ENCODE results near the gene KRTAP16-1.
"Not testable (repeated sequence)": the region's sequence is repeated elsewhere in the genome, so short reads cannot be mapped to it uniquely, and the experiment has no call there.

KRTAP16-1 gene

GRCh38 chr17:41301916-41302901 lies 6.9 kb downstream of the KRTAP16-1 start, which contains the start of gene KRTAP29-1:
Gene KRTAP29-1, minus strand, starts transcription at chr17:41302851. Its CDS starts 0 bp downstream, at chr17:41302851.
- DNase-seq (ENCODE audit: low read depth), result no peak

DNA sequence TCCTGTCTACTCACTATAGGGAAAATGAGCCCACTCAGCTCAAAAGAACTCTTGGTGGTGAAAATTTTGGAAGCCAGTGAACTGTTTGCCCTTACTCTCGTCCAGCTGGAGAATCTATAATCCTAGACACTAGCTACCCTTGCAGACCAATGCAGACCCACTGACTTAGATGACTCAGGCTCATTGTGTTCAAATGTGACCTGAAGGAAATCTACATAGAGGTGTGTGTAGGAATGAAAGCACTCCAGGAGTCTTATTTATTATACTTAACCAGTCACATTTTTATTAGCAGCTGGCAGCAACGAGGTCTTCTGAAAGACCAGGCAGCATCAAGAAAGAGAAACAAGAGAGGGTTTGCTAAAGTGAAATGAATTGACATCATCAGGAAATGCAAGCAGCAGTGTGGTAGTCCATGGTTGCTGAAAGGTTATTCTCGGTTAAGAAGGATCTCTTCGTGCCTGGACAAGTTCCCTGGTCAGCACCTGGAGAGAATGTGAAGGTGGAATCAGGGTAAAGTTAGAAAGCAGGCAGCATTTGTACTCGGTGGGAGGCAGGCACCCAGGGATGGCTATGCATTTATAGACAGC lies 7.8 kb downstream of the KRTAP16-1 start:
- no peak for DNase-seq (ENCODE audit: low read depth)

DNA sequence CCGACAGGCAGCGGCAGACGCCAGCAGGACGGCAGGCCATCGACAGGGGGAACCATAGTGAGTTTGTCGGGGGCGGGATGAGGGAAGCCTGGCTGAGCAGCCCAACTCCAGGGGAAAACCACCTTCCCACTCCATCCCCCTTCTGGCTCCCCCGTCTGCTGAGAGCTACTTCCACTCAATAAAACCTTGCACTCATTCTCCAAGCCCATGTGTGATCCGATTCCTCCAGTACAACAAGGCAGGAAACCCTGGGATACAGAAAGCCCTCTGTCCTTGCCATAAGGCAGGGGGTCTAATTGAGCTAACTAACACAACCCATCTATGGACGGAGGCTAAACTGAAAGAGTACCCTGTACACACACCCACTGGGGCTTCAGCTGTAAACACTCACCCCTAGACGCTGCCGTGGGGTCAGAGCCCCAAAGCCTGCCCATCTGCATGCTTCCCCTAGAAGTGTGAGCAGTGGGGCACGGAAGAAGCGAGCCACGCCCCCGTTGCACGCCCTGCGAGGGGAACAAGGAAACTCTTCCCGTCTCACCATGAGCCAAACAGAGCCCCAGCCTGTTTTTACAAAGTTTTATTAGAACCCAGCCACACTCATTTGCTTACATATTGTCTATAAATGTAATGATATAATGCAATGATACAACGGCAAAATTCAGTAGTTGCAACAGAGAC lies 10.5 kb downstream of the KRTAP16-1 start:
- DNase-seq (ENCODE audit: low read depth), result no peak

GRCh38 chr17:41296846-41297245 lies 12.3 kb downstream of the KRTAP16-1 start:
- DNase-seq (ENCODE audit: low read depth), result no peak

GRCh38 chr17:41294016-41294415 lies 15.1 kb downstream of the KRTAP16-1 start:
- DNase-seq (ENCODE audit: low read depth), result no peak

- no peak for DNase-seq (ENCODE audit: low read depth)
Observed at GRCh38 chr17:41287050-41287449, 22.1 kb downstream of the KRTAP16-1 start.

DNA sequence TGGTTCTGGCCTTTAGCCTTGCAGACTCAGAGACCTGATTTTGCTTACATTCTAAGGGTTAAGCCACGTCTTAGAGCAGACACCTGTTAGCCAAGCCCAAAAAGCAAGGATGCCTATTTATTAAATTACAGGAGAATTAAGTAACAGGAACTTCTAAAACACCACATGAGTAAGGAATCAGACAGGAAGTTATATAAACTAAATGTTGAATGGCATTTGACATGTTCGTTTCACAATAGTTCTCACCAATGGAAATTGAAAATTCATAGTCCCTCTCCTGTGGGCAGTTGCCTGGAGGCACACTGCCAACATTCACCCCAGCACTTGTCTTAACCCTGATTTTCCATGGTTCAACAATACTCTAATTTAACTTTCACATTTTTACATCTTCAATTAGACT lies 24.6 kb downstream of the KRTAP16-1 start:
- no peak for DNase-seq (ENCODE audit: low read depth)

DNA sequence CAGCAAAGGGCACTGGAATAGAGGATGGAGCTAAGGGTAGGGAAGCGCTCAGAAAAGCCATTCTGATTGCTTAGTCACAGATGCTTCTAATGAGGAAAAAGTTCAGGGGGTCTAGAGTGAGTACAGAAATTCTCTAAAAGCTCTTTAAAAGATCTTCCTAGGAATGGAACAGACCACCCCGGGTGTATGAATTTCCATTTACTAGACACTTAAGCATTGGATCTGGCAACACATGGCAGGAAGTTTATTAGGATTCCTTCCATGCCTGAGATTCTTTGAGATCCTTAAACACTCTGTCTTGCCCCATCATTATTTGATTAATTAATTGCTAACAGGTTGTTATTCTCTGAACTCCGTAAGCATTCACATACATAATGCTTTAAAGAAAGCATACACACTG lies 25.1 kb downstream of the KRTAP16-1 start:
- no peak for DNase-seq (ENCODE audit: low read depth)

DNA sequence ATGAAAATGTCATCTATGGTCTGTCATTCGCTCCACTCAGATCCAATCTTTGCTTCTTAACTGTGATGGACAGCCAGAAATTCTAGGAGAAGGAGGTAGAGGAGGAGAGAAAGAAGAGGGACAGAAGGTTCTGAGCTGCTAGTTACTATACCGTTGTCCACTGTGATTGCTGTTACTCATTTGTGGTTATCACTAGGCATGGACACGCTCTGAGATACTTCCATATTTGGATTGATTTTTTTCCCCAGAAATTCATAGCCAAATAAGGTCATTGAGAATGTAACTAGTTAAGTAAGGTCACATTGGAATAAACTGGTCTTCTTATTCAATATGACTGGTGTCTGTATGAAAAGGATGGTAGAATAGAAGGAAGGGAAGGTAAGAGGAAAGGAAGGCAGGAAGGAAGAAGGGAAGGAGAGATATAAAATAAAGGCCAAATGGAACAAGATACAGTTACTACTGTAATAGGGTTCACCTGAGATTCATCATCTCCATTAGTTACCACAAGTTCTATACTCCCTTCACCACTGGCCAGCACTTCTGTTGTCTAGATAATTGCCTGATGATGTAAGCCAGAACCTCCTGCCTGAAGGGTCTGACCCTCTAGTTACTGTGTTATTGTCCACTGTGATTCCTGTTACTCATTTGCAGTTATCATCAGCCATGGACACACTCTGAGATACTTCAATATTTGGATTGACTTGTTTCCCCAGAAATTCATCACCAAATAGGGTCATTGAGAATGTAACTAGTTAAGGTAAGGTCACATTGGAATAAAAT lies 30.7 kb downstream of the KRTAP16-1 start:
- no peak for DNase-seq (ENCODE audit: low read depth)

GRCh38 chr17:41275648-41276190 lies 33.4 kb downstream of the KRTAP16-1 start, which contains the start of gene KRTAP9-7:
Gene KRTAP9-7, plus strand, starts transcription at chr17:41275698. Its CDS starts 0 bp downstream, at chr17:41275698.
- not testable (repeated sequence) for DNase-seq (ENCODE audit: low read depth)

- DNase-seq (ENCODE audit: low read depth), result no peak
Observed at GRCh38 chr17:41271858-41272257, 37.3 kb downstream of the KRTAP16-1 start.

- not testable (repeated sequence) for DNase-seq (ENCODE audit: low read depth)
Observed at GRCh38 chr17:41271323-41271722, 37.8 kb downstream of the KRTAP16-1 start.

GRCh38 chr17:41267711-41268110 lies 41.4 kb downstream of the KRTAP16-1 start:
- no peak for DNase-seq (ENCODE audit: low read depth)

GRCh38 chr17:41265078-41265477 lies 44.0 kb downstream of the KRTAP16-1 start, which contains the start of gene KRTAP9-6:
Gene KRTAP9-6, plus strand, starts transcription at chr17:41265378. Its CDS starts 0 bp downstream, at chr17:41265378.
- no peak for DNase-seq (ENCODE audit: low read depth)

DNA sequence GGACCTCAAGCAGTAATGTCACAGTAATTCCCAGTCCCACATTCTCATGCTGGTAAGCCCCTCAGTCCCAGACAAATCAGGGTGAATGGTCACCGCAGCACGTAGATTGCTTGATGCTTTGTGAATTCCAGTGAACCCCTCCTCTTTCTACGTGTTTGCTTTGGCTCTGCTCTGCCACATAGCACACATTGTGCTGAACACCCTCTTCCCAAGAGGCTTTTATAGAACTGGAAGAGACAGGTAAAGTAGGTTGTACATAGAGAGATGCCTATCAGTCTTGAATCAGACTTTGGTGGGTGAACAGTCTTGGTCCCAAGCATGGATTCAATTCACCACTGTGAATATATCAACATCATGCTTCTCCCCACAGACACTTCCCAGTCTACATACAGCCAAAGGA lies 44.5 kb downstream of the KRTAP16-1 start:
- no peak for DNase-seq (ENCODE audit: low read depth)

GRCh38 chr17:41263212-41263611 lies 45.9 kb downstream of the KRTAP16-1 start:
- no peak for DNase-seq (ENCODE audit: low read depth)

- DNase-seq (ENCODE audit: low read depth), result no peak
Observed at GRCh38 chr17:41258406-41258805, 50.7 kb downstream of the KRTAP16-1 start.
